SU-DHL-6 (cell line): Measurements from ENCODE around the gene PLAAT4.

Source experiments
- CTCF ChIP-seq: fragments of 200-600 bp; sonication (generic); IDR thresholded peaks from one replicate; pipeline ENCODE4 v1.5.1; 2017; ENCODE audit warnings: antibody characterized with exemption, mild to moderate bottlenecking, low read length, moderate library complexity; ENCODE audit not compliant: insufficient read depth, poor library complexity, severe bottlenecking
- EZH2phosphoT487 ChIP-seq: fragments of 200-600 bp; sonication (generic), shearing (Covaris generic); conservative IDR thresholded peaks from 2 replicates; pipeline ENCODE4 v1.6.1; 2018; ENCODE audit warnings: mild to moderate bottlenecking, antibody characterized with exemption, low read length, moderate library complexity, mixed read lengths

GRCh38 chr11:63547061-63547460 is 10.5 kb downstream of the PLAAT4 start:
- TF ChIP-seq CTCF, result no peak
- no peak for TF ChIP-seq EZH2phosphoT487
